ENCODE data around the gene NBPF11. TPM values are rescaled to one million over a fixed set of nuclear protein-coding genes. Genes with fewer than 3 reads are reported as not detected.
"Not testable (repeated sequence)": the region's sequence is repeated elsewhere in the genome, so short reads cannot be mapped to it uniquely, and the experiment has no call there.

The NBPF11 gene
- total and polyA plus RNA-seq, 7 donors = 1.6 to 13.3 (median 6.5) TPM

- intact Hi-C loops (cut with DNase I); H3K9me3 ChIP-seq; H3K4me3 ChIP-seq; H3K36me3 ChIP-seq; H3K27ac ChIP-seq; DNase-seq; H3K27me3 ChIP-seq; H3K4me1 ChIP-seq: not testable (repeated sequence)
- WGBS, 2 donors = no CpG with 5 or more reads among the region's 1 CpG
These were observed 65.9 kb downstream of the NBPF11 start for GRCh38 chr1:148086196-148086595.

- H3K27ac ChIP-seq; H3K4me1 ChIP-seq; H3K4me3 ChIP-seq; DNase-seq; H3K9me3 ChIP-seq; intact Hi-C loops (cut with DNase I); H3K27me3 ChIP-seq; H3K36me3 ChIP-seq: not testable (repeated sequence)
- WGBS, 2 donors = no CpG with 5 or more reads among the region's 1 CpG
These were observed 70.9 kb downstream of the NBPF11 start for GRCh38 chr1:148081205-148081604.

GRCh38 chr1:148078632-148079519, 73.2 kb downstream of the NBPF11 start:
- H3K4me1 ChIP-seq; H3K4me3 ChIP-seq; H3K27ac ChIP-seq; intact Hi-C loops (cut with DNase I); H3K27me3 ChIP-seq; H3K36me3 ChIP-seq; DNase-seq; H3K9me3 ChIP-seq: not testable (repeated sequence)
- no CpG with 5 or more reads among the region's 54 CpGs for WGBS, 2 donors

- H3K4me3 ChIP-seq; H3K27ac ChIP-seq; H3K9me3 ChIP-seq; H3K27me3 ChIP-seq; H3K4me1 ChIP-seq; H3K36me3 ChIP-seq; DNase-seq; intact Hi-C loops (cut with DNase I): not testable (repeated sequence)
- WGBS, 2 donors = no CpG with 5 or more reads among the region's 13 CpGs
These were observed 74.0 kb downstream of the NBPF11 start for GRCh38 chr1:148078090-148078489.

GRCh38 chr1:148077458-148077857, 74.6 kb downstream of the NBPF11 start:
- H3K36me3 ChIP-seq; H3K27me3 ChIP-seq; H3K27ac ChIP-seq; H3K9me3 ChIP-seq; DNase-seq; H3K4me1 ChIP-seq; intact Hi-C loops (cut with DNase I); H3K4me3 ChIP-seq: not testable (repeated sequence)
- WGBS, 2 donors = no CpG with 5 or more reads among the region's 3 CpGs

- DNase-seq; H3K4me1 ChIP-seq; H3K27me3 ChIP-seq; intact Hi-C loops (cut with DNase I); H3K27ac ChIP-seq; H3K36me3 ChIP-seq; H3K4me3 ChIP-seq; H3K9me3 ChIP-seq: not testable (repeated sequence)
- no CpG with 5 or more reads among the region's 5 CpGs for WGBS, 2 donors
These were observed 78.7 kb downstream of the NBPF11 start for GRCh38 chr1:148073392-148073791.

GRCh38 chr1:148068606-148069005, 83.5 kb downstream of the NBPF11 start:
- H3K27ac ChIP-seq; H3K27me3 ChIP-seq; intact Hi-C loops (cut with DNase I); H3K4me1 ChIP-seq; DNase-seq; H3K9me3 ChIP-seq; H3K4me3 ChIP-seq; H3K36me3 ChIP-seq: not testable (repeated sequence)
- no CpG with 5 or more reads among the region's 1 CpG for WGBS, 2 donors

GRCh38 chr1:148068201-148068600, 83.9 kb downstream of the NBPF11 start:
- H3K36me3 ChIP-seq; H3K4me3 ChIP-seq; H3K9me3 ChIP-seq; intact Hi-C loops (cut with DNase I); H3K27me3 ChIP-seq; H3K27ac ChIP-seq; H3K4me1 ChIP-seq; DNase-seq: not testable (repeated sequence)
- WGBS, 2 donors = 38 to 71% methylated on average over 1 of the region's 5 CpGs

- intact Hi-C loops (cut with DNase I); DNase-seq; H3K36me3 ChIP-seq; H3K4me1 ChIP-seq; H3K27ac ChIP-seq; H3K9me3 ChIP-seq: not testable (repeated sequence)
- Histone ChIP-seq H3K27me3 (peaks cover 0 to 13% (median 0%) of the 10 kb centered on the region in 3 donors), H3K4me3 (peak overlapping the region; percentile 10 to 42 (median 36))
- WGBS, 2 donors = 2 to 4% methylated on average over 35 of the region's 37 CpGs
These were observed 91.8 kb downstream of the NBPF11 start for GRCh38 chr1:148060294-148060701.

GRCh38 chr1:148057384-148057783, 94.7 kb downstream of the NBPF11 start:
- H3K27ac ChIP-seq; intact Hi-C loops (cut with DNase I); H3K36me3 ChIP-seq; H3K4me3 ChIP-seq; H3K9me3 ChIP-seq; DNase-seq; H3K4me1 ChIP-seq: not testable (repeated sequence)
- peaks cover 0 to 13% (median 0%) of the 10 kb centered on the region in 3 donors for H3K27me3 ChIP-seq
- 56 to 74% methylated on average over 3 of the region's 5 CpGs for WGBS, 2 donors

Small RNA genes within 50 kb of the gene (small RNA-seq; reads per million reads assigned to genes)
- 0 to 0.29 (median 0.11) reads per million in 3 donors for gene RNA5SP57

Other genes with a start within 250 kb of the NBPF11 start
- gene GJA8, start 249.5 kb downstream of the NBPF11 start, total RNA-seq = not detected
- gene GJA8, start 249.5 kb downstream of the NBPF11 start, polyA plus RNA-seq = not detected
- gene GPR89B, start 223.9 kb downstream of the NBPF11 start, total RNA-seq = 10 to 100 TPM in 3 of 4 donors, 1 to 10 TPM in 1; 7.5 to 26.3 (median 14.8) TPM
- 1 to 10 TPM in 2 of 3 donors, under 1 TPM in 1; 0.60 to 9.9 (median 1.8) TPM for gene GPR89B, start 223.9 kb downstream of the NBPF11 start, polyA plus RNA-seq